H9 (cell line): ENCODE data around the gene TRPM8. TPM values are rescaled to one million over a fixed set of nuclear protein-coding genes. Genes with fewer than 3 reads are reported as not detected.
"Not testable (repeated sequence)": the region's sequence is repeated elsewhere in the genome, so short reads cannot be mapped to it uniquely, and the experiment has no call there.

Experiments
- DNase-seq: peaks from one replicate; pipeline ENCODE4 v3.0.0-alpha.2; 2017
- H2AFZ ChIP-seq: one replicate; pipeline ENCODE4 v1.6.1; 2013; ENCODE audit warnings: mild to moderate bottlenecking, low read length, control low read depth, moderate library complexity
- H2AK5ac ChIP-seq: 2 replicates; pipeline ENCODE4 v1.6.1; 2013; ENCODE audit warnings: low read length, control low read depth, mixed read lengths; ENCODE audit not compliant: insufficient read length
- H2BK120ac ChIP-seq: one replicate; pipeline ENCODE4 v1.6.1; 2013; ENCODE audit warnings: low read depth, mild to moderate bottlenecking, low read length, control low read depth, inconsistent platforms; ENCODE audit not compliant: poor library complexity, severe bottlenecking
- H2BK12ac ChIP-seq: 2 replicates; pipeline ENCODE4 v1.6.1; 2013; ENCODE audit warnings: low read length, control low read depth, mixed read lengths, low read depth; ENCODE audit not compliant: insufficient read length
- H2BK15ac ChIP-seq: 2 replicates; pipeline ENCODE4 v1.6.1; 2013; ENCODE audit warnings: low read depth, low read length, control low read depth
- H2BK20ac ChIP-seq: one replicate; pipeline ENCODE4 v1.6.1; 2013; ENCODE audit warnings: low read depth, mild to moderate bottlenecking, low read length, control low read depth, inconsistent platforms; ENCODE audit not compliant: poor library complexity, severe bottlenecking
- H2BK5ac ChIP-seq: 2 replicates; pipeline ENCODE4 v1.6.1; 2013; ENCODE audit warnings: low read length, control low read depth, mixed read lengths; ENCODE audit not compliant: insufficient read length
- H3K14ac ChIP-seq: 2 replicates; pipeline ENCODE4 v1.6.1; 2013; ENCODE audit warnings: low read length, control low read depth; ENCODE audit not compliant: insufficient read depth
- H3K18ac ChIP-seq: 2 replicates; pipeline ENCODE4 v1.6.1; 2013; ENCODE audit warnings: low read depth, mild to moderate bottlenecking, mixed read lengths, low read length, control low read depth; ENCODE audit not compliant: insufficient read length
- H3K23ac ChIP-seq: 2 replicates; pipeline ENCODE4 v1.6.1; 2013; ENCODE audit warnings: low read length, control low read depth, mixed read lengths, low read depth; ENCODE audit not compliant: insufficient read length
- H3K23me2 ChIP-seq: 2 replicates; pipeline ENCODE4 v1.6.1; 2013; ENCODE audit warnings: low read depth, mild to moderate bottlenecking, mixed read lengths, low read length, control low read depth; ENCODE audit not compliant: insufficient read length, poor library complexity, severe bottlenecking
- H3K27ac ChIP-seq: 2 replicates; pipeline ENCODE4 v1.5.1; 2013; ENCODE audit warnings: low read length, control low read depth, mixed read lengths, low read depth; ENCODE audit not compliant: insufficient read length
- H3K27me3 ChIP-seq: 2 replicates; pipeline ENCODE4 v1.6.1; 2013; ENCODE audit warnings: low read length, control low read depth, inconsistent platforms; ENCODE audit not compliant: insufficient read depth
- H3K4ac ChIP-seq: 2 replicates; pipeline ENCODE4 v1.6.1; 2013; ENCODE audit warnings: low read depth, mild to moderate bottlenecking, control low read depth, inconsistent platforms, low read length, moderate library complexity
- H3K4me1 ChIP-seq: 2 replicates; pipeline ENCODE4 v1.6.1; 2013; ENCODE audit warnings: low read length, control low read depth, inconsistent platforms; ENCODE audit not compliant: insufficient read depth
- H3K4me2 ChIP-seq: 2 replicates; pipeline ENCODE4 v1.6.1; 2013; ENCODE audit warnings: low read length, control low read depth, mixed read lengths; ENCODE audit not compliant: insufficient read length, insufficient read depth
- H3K56ac ChIP-seq: 2 replicates; pipeline ENCODE4 v1.6.1; 2013; ENCODE audit warnings: low read depth, mild to moderate bottlenecking, mixed read lengths, low read length, control low read depth; ENCODE audit not compliant: insufficient read length
- H3K79me1 ChIP-seq: 2 replicates; pipeline ENCODE4 v1.6.1; 2013; ENCODE audit warnings: low read depth, mild to moderate bottlenecking, moderate library complexity, low read length, control low read depth, inconsistent platforms; ENCODE audit not compliant: insufficient read depth, poor library complexity, severe bottlenecking
- H3K79me2 ChIP-seq: 2 replicates; pipeline ENCODE4 v1.6.1; 2013; ENCODE audit warnings: low read length, control low read depth, inconsistent platforms; ENCODE audit not compliant: insufficient read depth
- H3K9ac ChIP-seq: 2 replicates; pipeline ENCODE4 v1.6.1; 2013; ENCODE audit warnings: low read length, control low read depth, mixed read lengths; ENCODE audit not compliant: insufficient read length; ENCODE audit errors: extremely low read depth
- H3K9me3 ChIP-seq: one replicate; pipeline ENCODE4 v1.6.1; 2013; ENCODE audit warnings: low read depth, low read length, inconsistent platforms; ENCODE audit not compliant: control insufficient read depth
- H3T11ph ChIP-seq: one replicate; pipeline ENCODE4 v1.6.1; 2013; ENCODE audit warnings: mild to moderate bottlenecking, low read length, control low read depth, inconsistent platforms
- H4K20me1 ChIP-seq: one replicate; pipeline ENCODE4 v1.6.1; 2013; ENCODE audit not compliant: control insufficient read depth, insufficient read length, insufficient read depth
- H4K5ac ChIP-seq: 2 replicates; pipeline ENCODE4 v1.6.1; 2013; ENCODE audit warnings: low read depth, mild to moderate bottlenecking, mixed read lengths, low read length, control low read depth; ENCODE audit not compliant: insufficient read length
- H4K8ac ChIP-seq: replicated peaks from 2 replicates; pipeline ENCODE4 v1.6.1; 2013; ENCODE audit warnings: low read length, control low read depth, mixed read lengths, low read depth; ENCODE audit not compliant: insufficient read length
- H4K91ac ChIP-seq: 2 replicates; pipeline ENCODE4 v1.6.1; 2013; ENCODE audit warnings: low read depth, mild to moderate bottlenecking, moderate library complexity, mixed read lengths, low read length, control low read depth; ENCODE audit not compliant: insufficient read length
- H3K27ac Mint-ChIP-seq, 3 experiments: 2 replicates in 2 of 3; 3 replicates in 1 of 3; pipeline ENCODE4 v1.8.0; 2020 to 2021; ENCODE audit warnings: mixed read lengths in 3 of 3, mild to moderate bottlenecking in 1 of 3, moderate library complexity in 1 of 3
- H3K27me3 Mint-ChIP-seq: 2 replicates; pipeline ENCODE4 v1.8.0; 2021; ENCODE audit warnings: low read depth, mild to moderate bottlenecking, moderate library complexity, mixed read lengths
- H3K36me3 Mint-ChIP-seq, 3 experiments: 2 replicates in 2 of 3; 3 replicates in 1 of 3; pipeline ENCODE4 v1.8.0; 2020 to 2021; ENCODE audit warnings: low read depth in 3 of 3, mixed read lengths in 3 of 3; ENCODE audit not compliant: insufficient read depth in 1 of 3
- H3K4me1 Mint-ChIP-seq, 2 experiments: 2 replicates each; pipeline ENCODE4 v1.8.0; 2020; ENCODE audit warnings: mixed read lengths in 2 of 2
- H3K4me3 Mint-ChIP-seq, 2 experiments: 2 replicates in 1 of 2; 3 replicates in 1 of 2; pipeline ENCODE4 v1.8.0; 2020 to 2021; ENCODE audit warnings: mild to moderate bottlenecking in 2 of 2, mixed read lengths in 2 of 2, moderate library complexity in 1 of 2
- H3K9me3 Mint-ChIP-seq, 2 experiments: 2 replicates in 1 of 2; 3 replicates in 1 of 2; pipeline ENCODE4 v1.8.0; 2020; ENCODE audit warnings: mild to moderate bottlenecking in 2 of 2, mixed read lengths in 2 of 2, moderate library complexity in 1 of 2
- CTCF ChIP-seq: fragments of 200-600 bp; sonication (generic); conservative IDR thresholded peaks from 3 replicates; pipeline ENCODE4 v1.8.0; 2021; ENCODE audit warnings: antibody characterized with exemption, mild to moderate bottlenecking
- WGBS: extraction: QIAGEN DNeasy Blood & Tissue Kit; methylation state at CpG from one replicate; pipeline ENCODE4 v1.1.7; 2013; ENCODE audit warnings: missing lambda C conversion rate, low lambda C conversion rate, mixed read lengths; ENCODE audit not compliant: insufficient read length; ENCODE audit errors: extremely low coverage; 5-methylcytosine and 5-hydroxymethylcytosine counted together
- total RNA-seq: library from RNA; stranded (reverse); gene quantifications from 2 replicates; pipeline ENCODE4 v1.2.1, GENCODE V29; 2021

Gene TRPM8
- total RNA-seq, 1 experiment from 2014 or later = 0.28 TPM

- Histone ChIP-seq H3K4me2 (no peak overlapping the region), H3T11ph (no peak overlapping the region), H3K79me1 (no peaks in the 10 kb centered on the region), H4K91ac (no peak overlapping the region), H2BK12ac (no peak overlapping the region), H2BK5ac (no peak overlapping the region), H4K20me1 (no peaks in the 10 kb centered on the region), H3K18ac (no peak overlapping the region), H3K23ac (no peak overlapping the region), H3K79me2 (no peaks in the 10 kb centered on the region), H2AK5ac (no peak overlapping the region), H3K23me2 (no peaks in the 10 kb centered on the region), H2BK15ac (no peak overlapping the region), H2BK120ac (no peak overlapping the region), H3K9ac (no peak overlapping the region), H3K14ac (no peak overlapping the region), H4K8ac (no peak overlapping the region), H2AFZ (no peak overlapping the region), H3K56ac (no peak overlapping the region), H4K5ac (no peak overlapping the region), H3K27ac (no peak overlapping the region), H3K4ac (no peak overlapping the region), H2BK20ac (no peak overlapping the region), H3K4me1 (no peaks in the 10 kb centered on the region), H3K9me3 (no peaks in the 10 kb centered on the region), H3K27me3 (no peaks in the 10 kb centered on the region)
- H3K27me3 Mint-ChIP-seq = peaks cover 42% of the 10 kb centered on the region
- no peaks in the 10 kb centered on the region for H3K36me3 Mint-ChIP-seq
- H3K27ac Mint-ChIP-seq = no peak overlapping the region
- peaks cover 0 to 5% of the 10 kb centered on the region in 2 experiments; a peak in 3 of 4 replicates for H3K4me1 Mint-ChIP-seq
- H3K9me3 Mint-ChIP-seq = no peaks in the 10 kb centered on the region
- no CpG with 5 or more reads among the region's 2 CpGs for WGBS
- no peak for TF ChIP-seq CTCF
- no peak for DNase-seq
- H3K4me3 Mint-ChIP-seq = no peak overlapping the region
Measured at GRCh38 chr2:233892793-233893192, 24.4 kb upstream of the TRPM8 start.

GRCh38 chr2:233896253-233896652 is 20.9 kb upstream of the TRPM8 start:
- not testable (repeated sequence) for H3K36me3 Mint-ChIP-seq, H3T11ph ChIP-seq, H3K27ac ChIP-seq, H3K23ac ChIP-seq, H4K5ac ChIP-seq, H2BK120ac ChIP-seq, H3K4me3 Mint-ChIP-seq, H2BK15ac ChIP-seq, H3K4ac ChIP-seq, H3K4me1 ChIP-seq, H3K27me3 ChIP-seq, H2BK12ac ChIP-seq, H3K18ac ChIP-seq, H3K14ac ChIP-seq, H3K79me1 ChIP-seq, H3K79me2 ChIP-seq, H3K4me1 Mint-ChIP-seq, H4K8ac ChIP-seq, H3K9me3 Mint-ChIP-seq, H2BK20ac ChIP-seq, H3K9ac ChIP-seq, H3K4me2 ChIP-seq, H2AK5ac ChIP-seq, H4K91ac ChIP-seq, H2BK5ac ChIP-seq, H3K27ac Mint-ChIP-seq, H3K9me3 ChIP-seq, H3K56ac ChIP-seq, H3K23me2 ChIP-seq, H2AFZ ChIP-seq, DNase-seq, H4K20me1 ChIP-seq
- WGBS = no CpG with 5 or more reads among the region's 2 CpGs
- H3K27me3 Mint-ChIP-seq = peaks cover 40% of the 10 kb centered on the region
